ENCODE data around the gene NR2C2.

DNA sequence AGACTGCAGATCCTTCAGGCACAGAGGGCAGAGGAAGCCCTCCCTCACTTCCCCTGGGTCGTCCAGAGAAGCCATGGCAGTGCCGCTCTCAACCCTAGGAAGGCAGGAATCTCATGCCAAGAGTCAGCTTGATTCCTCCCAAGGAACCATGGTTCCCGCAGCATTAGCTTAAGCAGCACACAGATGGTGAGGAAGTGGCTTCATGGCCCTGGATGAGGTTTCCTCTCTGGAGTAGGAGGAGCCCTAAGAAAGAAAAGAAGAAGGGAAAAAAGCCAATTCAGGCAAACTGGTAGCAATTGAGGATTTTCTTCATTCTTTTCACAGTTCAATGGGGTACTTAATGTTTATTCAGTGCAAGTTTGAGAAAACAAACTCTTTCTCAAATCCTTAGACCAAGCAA lies 148.7 kb downstream of the NR2C2 start:
- TF ChIP-seq, protein P1, sequence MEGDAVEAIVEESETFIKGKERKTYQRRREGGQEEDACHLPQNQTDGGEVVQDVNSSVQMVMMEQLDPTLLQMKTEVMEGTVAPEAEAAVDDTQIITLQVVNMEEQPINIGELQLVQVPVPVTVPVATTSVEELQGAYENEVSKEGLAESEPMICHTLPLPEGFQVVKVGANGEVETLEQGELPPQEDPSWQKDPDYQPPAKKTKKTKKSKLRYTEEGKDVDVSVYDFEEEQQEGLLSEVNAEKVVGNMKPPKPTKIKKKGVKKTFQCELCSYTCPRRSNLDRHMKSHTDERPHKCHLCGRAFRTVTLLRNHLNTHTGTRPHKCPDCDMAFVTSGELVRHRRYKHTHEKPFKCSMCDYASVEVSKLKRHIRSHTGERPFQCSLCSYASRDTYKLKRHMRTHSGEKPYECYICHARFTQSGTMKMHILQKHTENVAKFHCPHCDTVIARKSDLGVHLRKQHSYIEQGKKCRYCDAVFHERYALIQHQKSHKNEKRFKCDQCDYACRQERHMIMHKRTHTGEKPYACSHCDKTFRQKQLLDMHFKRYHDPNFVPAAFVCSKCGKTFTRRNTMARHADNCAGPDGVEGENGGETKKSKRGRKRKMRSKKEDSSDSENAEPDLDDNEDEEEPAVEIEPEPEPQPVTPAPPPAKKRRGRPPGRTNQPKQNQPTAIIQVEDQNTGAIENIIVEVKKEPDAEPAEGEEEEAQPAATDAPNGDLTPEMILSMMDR (IDR thresholded peaks at IDR 0.05), result no peak
- TF ChIP-seq POLR2A (IDR thresholded peaks at IDR 0.05), result no peak
- no peak for TF ChIP-seq POLR2AphosphoS5 (IDR thresholded peaks at IDR 0.05)
